NCI-H526 treated with DMSO at 0.1 percent for 48 hours (cell line): ENCODE results near the gene TM9SF2.
"Not testable (repeated sequence)": the region's sequence is repeated elsewhere in the genome, so short reads cannot be mapped to it uniquely, and the experiment has no call there.

Experiments
- DNase-seq: peaks from one replicate; lab custom pipeline; 2025; lab: John Stamatoyannopoulos, UW

Gene TM9SF2

GRCh38 chr13:99542788-99543406 lies 41.6 kb downstream of the TM9SF2 start:
- DNase-seq: no peak

DNA sequence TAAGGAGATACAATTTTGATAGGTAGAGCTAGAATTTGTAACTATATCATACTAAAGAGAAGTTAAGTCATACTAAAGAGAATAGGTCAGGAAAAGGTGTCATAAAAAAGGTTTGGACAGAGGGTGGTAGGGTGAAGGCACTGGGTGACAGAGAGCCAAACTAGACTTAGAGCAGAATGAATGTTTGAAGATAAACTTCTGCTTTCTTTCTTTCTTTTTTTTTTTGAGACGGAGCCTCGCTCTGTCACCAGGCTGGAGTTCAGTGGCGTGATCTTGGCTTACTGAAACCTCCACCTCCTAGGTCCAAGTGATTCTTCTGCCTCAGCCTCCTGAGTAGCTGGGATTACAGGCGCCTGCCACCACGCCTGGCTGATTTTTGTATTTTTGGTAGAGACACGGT lies 44.1 kb downstream of the TM9SF2 start:
- DNase-seq: no peak

DNA sequence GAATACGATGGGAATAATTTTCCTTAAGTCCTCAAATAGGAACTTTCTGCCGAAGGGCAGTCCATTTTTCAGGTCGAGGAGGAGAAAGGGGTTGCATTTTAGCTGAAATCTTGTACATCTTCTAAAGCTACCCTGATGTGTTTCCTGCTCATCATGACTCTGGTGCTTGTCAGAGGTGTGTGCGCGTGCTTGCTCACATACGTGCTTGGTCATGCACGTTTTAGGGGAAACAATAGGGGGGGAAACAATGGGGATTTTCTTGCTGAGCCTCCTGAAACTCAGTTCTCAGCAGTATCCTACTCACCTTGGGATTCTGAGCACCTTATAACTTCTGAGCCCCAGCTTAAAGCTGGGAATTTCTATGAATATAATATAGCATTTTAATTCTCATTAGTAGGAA lies 44.7 kb downstream of the TM9SF2 start:
- no peak for DNase-seq

- no peak for DNase-seq
Observed at GRCh38 chr13:99546878-99547277, 45.6 kb downstream of the TM9SF2 start.

- no peak for DNase-seq
Observed at GRCh38 chr13:99548448-99548847, 47.2 kb downstream of the TM9SF2 start.

- no peak for DNase-seq
Observed at GRCh38 chr13:99553033-99553432, 51.8 kb downstream of the TM9SF2 start.

DNA sequence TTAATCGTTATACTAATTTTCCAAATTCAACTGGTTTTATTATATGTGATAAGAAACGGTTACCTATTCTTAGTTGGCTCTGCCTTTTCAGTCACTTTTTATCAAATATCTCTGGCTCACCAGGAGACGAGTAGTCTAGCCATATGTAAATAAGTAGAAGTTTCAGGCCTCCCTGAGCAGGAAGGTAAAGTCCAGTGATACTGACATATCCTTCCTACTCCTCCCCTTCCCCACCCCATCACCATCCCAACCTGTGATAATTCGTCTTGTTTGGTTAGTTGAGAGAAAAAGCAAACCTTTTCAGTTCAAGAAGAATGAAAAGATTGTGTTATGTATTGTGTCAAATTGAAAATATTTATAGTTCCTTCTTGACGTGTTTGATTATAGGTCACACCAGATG lies 53.9 kb downstream of the TM9SF2 start:
- DNase-seq: no peak

GRCh38 chr13:99556867-99557443 lies 55.7 kb downstream of the TM9SF2 start:
- DNase-seq: no peak

GRCh38 chr13:99558570-99559180 lies 57.4 kb downstream of the TM9SF2 start:
- no peak for DNase-seq

GRCh38 chr13:99559560-99559959 lies 58.3 kb downstream of the TM9SF2 start:
- no peak for DNase-seq

- no peak for DNase-seq
Observed at GRCh38 chr13:99563404-99563803, 62.1 kb downstream of the TM9SF2 start.

- no peak for DNase-seq
Observed at GRCh38 chr13:99564386-99564785, 63.1 kb downstream of the TM9SF2 start.

DNA sequence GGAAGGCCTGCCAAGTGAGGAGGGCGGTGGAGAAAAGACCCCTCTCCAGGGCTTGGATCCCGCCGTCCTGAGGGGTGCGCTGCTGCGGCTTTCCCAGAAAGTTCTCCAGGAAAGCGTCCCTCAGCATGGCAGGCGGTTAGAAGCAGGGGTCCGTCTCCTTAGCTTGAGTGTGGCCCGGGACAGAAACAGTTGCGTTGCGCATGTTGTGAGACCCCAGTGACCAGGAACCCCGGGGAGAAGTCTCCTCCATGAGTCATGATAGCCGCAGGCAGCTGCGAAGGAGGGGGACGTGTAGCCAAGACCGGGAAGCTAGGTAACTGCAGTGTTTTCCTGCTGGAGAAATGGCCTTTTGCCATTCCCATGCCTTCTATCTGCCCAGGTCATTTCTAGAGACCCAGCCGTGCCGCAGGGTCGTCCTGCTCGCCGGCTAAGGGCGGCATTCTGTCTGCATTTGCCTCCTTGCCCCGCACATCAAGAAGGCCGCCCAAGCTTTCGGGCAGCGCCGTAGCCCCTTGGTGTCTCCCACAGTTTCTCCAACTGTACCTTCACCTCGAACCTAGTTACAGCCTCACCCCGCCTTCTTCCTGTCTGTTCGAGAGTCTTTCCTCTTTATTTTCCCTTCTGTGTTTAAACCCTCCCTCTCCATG lies 64.3 kb downstream of the TM9SF2 start:
- DNase-seq: no peak

DNA sequence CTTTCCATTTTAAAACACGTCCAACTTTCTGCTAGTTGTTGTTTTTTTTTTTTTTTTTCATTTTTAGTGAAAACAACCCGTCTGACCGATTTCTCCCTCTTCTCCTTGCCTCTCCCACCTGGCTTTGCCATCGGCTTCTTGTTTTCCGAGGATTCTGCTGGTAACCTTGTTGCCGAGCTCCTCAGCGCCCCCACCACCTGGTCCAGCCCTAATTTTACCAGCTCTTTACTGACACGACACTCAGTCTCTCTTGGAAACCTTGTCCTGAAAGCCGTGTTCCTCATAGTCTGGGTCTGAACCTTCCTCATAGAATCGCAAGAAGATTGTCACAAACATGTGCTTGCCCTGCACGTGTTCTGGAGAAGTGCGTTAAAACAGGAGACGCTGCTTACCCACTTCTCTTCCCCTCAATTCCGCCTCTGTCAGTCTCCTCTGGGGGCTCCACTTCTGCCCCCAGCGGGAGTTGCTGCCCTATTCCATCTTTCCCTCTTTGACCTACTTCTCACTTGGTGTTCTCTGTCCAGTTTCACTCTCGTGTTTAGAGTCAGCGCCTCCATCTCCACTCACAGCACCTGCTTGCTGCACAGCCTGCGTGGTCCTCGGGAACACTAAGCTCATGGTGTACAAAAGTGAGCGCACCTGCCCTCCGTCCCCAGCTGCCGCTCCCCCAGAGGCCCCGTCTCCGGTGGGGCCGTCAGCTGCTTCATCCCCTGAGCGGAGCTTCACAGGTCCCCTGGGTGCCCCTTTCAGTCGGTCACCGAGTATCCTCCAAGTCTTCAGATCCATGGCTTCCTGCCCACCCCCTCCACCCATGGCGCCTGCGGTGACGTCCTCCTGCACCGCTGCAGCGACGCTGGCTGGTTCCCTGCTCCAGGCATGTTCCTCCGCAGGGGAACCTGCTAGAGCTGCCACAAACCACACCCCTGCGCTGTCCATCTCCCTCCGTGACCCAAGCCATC lies 65.1 kb downstream of the TM9SF2 start:
- DNase-seq: no peak

DNA sequence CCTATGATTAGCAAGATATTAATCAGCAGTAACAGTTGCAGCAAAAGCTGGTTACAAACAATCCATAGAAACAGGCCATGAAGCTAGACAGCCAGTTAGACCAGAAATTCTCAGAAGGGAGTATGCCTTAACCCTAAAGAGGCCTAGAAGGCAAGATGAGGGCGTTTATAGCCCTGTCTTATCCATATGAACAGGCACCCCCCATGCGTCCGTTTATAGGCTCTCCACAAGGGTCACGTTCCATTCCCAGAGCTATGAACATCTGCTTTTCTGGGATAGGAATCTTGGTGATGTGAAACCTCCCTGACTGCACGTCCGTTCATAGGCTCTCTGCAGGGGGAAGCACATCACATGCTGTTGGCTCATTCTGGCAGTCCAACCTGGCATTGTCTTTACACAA lies 67.6 kb downstream of the TM9SF2 start:
- not testable (repeated sequence) for DNase-seq

DNA sequence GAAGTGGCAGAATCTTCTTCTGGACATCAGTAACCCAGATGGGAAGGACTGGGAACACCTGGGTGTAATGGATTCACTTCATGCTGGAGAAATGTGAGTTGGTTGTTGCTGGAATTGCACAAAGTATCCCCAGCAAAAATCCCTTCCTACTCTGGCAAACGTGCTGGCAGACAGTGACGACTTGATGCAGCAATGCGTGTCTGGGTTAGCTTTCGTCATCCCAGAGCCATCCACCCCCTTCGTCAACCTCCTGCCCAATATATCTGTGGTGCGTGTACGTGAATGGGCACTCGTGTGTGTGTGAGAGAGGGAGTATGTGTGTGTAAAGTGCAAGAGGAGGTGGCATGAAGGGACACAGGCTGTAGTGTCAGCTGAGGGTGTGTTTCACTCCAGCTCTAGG lies 70.9 kb downstream of the TM9SF2 start:
- DNase-seq: no peak

GRCh38 chr13:99572921-99573320 lies 71.6 kb downstream of the TM9SF2 start:
- no peak for DNase-seq

DNA sequence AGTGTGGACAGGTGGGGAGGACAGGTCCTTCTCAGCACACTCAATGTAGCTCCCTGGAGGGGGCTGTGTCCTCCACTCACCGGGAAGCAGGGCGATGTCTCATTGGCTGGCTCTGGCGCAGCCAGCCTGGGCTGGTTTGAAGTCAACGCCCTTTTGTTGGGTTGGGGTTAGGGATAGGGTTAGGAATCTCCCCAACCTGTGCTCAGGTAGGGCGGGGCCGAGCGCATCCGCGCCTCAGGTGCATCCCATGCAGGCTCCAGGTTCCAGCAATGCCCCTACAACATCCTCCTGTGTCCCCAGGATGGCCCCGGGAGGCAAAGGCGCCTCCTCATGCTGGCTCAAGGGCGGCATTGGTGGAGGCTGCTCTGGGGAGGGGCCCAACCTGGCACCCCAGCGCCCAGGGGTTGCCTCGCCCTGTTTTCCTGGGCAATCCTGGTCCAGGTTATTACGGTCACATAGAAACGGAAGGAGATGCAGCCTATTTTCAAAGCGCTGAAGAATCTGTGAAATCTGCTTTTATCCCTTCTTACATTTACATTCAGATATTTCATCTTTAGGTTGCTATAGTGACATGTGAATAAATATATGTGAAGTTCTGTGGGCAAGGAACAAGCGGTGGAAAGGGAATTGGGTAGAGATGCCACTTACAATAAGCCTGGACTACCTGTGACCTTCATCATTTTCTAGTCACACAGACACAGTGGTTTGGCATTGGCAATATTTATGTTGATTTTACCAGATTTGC lies 74.3 kb downstream of the TM9SF2 start:
- no peak for DNase-seq

DNA sequence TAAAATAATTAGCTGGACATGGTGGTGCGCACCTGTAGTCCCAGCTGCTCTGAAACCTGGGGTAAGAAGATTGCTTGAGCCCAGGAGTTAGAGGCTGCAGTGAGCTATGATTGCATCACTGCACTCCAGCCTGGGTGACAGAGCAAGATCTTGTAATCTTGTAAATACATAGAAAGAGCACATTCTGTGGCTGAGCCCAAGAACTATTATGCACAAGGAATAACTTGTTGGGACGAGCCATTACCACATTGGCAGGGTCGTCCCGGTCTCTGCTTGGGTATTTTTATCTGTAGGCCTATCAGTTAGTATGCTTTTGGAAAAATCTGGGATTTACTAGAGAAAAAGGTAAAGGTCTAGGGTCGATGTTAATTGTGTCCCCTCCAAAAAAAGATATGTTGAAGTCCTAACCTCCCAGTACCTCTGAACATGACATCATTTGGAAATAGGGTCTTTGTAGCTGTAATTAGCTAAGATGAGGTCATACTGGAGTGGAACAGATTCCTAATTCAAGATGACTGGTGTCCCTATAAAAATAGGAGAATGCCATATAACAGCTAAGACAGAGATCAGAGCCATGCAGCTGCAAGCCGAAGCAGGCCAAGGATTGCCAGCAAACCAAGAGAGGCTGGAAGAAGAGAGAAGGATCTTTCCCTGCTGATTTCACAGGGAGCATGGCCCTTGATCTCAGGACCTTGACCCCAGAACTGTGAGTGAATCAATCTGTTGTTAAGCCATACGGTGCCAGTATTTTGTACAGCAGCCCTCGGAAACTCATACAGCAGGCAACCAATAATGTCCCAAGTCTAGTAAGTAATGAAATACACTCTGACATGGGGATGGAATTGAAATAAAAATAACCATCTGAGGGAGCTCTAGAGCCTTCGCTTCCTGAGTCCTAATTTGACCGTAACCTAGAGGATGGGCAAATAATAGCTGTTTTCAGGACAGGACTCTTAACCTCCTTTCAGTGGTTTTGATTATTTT lies 77.0 kb downstream of the TM9SF2 start:
- DNase-seq: no peak
